Fibroblast of villous mesenchyme (primary cell): ENCODE data around the gene EPHB2. TPM values are rescaled to one million over a fixed set of nuclear protein-coding genes. Genes with fewer than 3 reads are reported as not detected.

Experiments used
- DNase-seq: peaks from one replicate; pipeline ENCODE4 v3.0.0-alpha.2; 2010; ENCODE audit warnings: low read depth
- H3K4me3 ChIP-seq: 2 replicates; pipeline ENCODE4 v1.5.1; 2011; ENCODE audit warnings: low read depth, mild to moderate bottlenecking, low read length
- CTCF ChIP-seq: IDR thresholded peaks from 2 replicates; pipeline ENCODE4 v1.5.1; 2012; ENCODE audit warnings: low read depth, mild to moderate bottlenecking, low read length; ENCODE audit not compliant: insufficient read depth
- total RNA-seq: library from RNA; depleted of rRNA; stranded (reverse); fragments of >200 nt; gene quantifications from 2 replicates; pipeline ENCODE4 v1.2.3, GENCODE V29; 2012

Gene EPHB2
- total RNA-seq, 1 donor: 4.3 TPM

DNA sequence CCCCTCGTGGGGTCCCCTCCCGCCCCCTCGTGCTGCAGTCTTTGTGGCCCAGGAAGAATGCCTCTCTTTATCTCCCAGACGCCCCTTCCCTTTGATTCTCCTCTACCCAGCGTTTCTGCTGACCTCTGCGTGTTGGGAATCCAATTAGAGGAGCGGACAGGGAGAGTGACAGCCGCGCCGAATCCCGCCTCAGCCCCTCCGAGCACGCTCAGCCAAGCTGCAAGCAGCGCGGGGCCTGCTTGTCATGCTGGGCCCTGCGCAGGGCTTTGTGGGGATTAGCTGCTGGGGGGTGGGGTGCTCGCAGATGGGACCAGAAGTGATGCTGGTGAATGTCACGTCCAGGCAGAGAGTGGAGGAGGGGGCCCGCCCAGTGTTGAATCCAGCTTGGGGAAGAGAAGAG is 91.1 kb downstream of the EPHB2 start:
- no peak for TF ChIP-seq CTCF
- no peak for DNase-seq

DNA sequence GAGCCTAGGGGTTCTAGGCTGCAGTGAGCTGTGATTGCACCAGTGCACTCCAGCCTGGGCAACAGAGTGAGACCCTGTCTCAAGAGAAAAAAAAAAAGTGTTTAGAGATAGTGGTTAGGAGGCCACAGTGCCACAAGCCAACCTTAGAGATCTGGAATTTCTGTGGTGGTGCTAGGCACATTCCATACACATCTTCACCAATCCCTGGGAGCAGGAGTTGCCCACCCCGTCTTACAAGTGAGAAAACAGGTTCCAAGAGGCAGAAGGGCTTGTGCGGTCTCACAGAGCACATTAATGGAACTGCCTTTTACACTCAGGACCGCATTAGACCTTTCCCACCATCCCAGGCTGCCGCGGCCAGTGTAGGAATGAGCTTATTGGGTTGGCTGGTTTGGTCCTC is 93.2 kb downstream of the EPHB2 start:
- no peak overlapping the region for H3K4me3 ChIP-seq
- DNase-seq: no peak
- no peak for TF ChIP-seq CTCF

More for the DNA sequence above, 91.1 kb downstream of the EPHB2 start:
- no peak overlapping the region for H3K4me3 ChIP-seq

GRCh38 chr1:22804406-22804805 is 93.8 kb downstream of the EPHB2 start:
- TF ChIP-seq CTCF: no peak
- no peak for DNase-seq
- H3K4me3 ChIP-seq: no peak overlapping the region

- H3K4me3 ChIP-seq: no peak overlapping the region
- no peak for TF ChIP-seq CTCF
- DNase-seq: no peak
Observed at GRCh38 chr1:22804969-22805671, 94.5 kb downstream of the EPHB2 start.

- H3K4me3 ChIP-seq: no peak overlapping the region
- DNase-seq: no peak
- no peak for TF ChIP-seq CTCF
Observed at GRCh38 chr1:22805672-22806038, 95.0 kb downstream of the EPHB2 start.

DNA sequence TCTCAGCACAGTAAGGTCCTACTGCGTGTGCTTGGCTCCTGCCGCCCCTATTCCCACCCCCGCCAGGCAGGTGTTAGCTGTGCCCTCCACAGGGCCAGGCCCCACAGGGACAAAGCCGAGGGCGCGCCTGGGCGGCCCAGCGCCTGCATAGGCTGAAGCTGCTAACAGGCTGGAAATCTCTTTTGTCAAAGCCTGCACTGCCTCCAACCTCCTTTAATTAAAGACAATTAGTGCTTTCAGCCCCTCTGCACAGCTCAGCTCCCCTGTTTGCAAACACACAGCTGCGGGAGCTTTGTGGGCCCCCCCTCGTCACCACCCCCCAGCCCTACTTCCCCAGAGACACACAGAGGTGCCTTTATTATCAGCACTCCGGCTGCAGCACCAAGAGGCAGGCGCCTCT is 95.9 kb downstream of the EPHB2 start:
- DNase-seq: no peak
- no peak overlapping the region for H3K4me3 ChIP-seq
- TF ChIP-seq CTCF: no peak

- no peak for TF ChIP-seq CTCF
Observed at GRCh38 chr1:22807340-22807739, 96.7 kb downstream of the EPHB2 start.

More at GRCh38 chr1:22807340-22807739, 96.7 kb downstream of the EPHB2 start:
- DNase-seq: no peak
- H3K4me3 ChIP-seq: no peak overlapping the region
